Stimulated activated CD4-positive, alpha-beta T cell treated with anti-CD3 and anti-CD28 coated beads, Interleukin-12 subunit alpha, Interleukin-12 subunit beta, amount 100 ng/mL, for 48 hours (primary cell): ENCODE measurements around the gene ATP1A3.

Experiments used
- DNase-seq, 3 donors: peaks; one replicate each; pipeline ENCODE4 v3.0.0-alpha.2; 2020; ENCODE audit warnings: low read depth in 2 of 3, low spot score in 1 of 3

ATP1A3 gene

GRCh38 chr19:41987141-41987860 is 6.7 kb downstream of the ATP1A3 start:
- DNase-seq, result no peak

- no peak for DNase-seq
Measured at GRCh38 chr19:41984961-41985360, 9.1 kb downstream of the ATP1A3 start.

GRCh38 chr19:41981724-41982123 is 12.3 kb downstream of the ATP1A3 start:
- no peak for DNase-seq

GRCh38 chr19:41978470-41978869 is 15.6 kb downstream of the ATP1A3 start:
- DNase-seq, result no peak

GRCh38 chr19:41977916-41978315 is 16.1 kb downstream of the ATP1A3 start:
- no peak for DNase-seq

GRCh38 chr19:41974652-41975051 is 19.4 kb downstream of the ATP1A3 start:
- no peak for DNase-seq

GRCh38 chr19:41971363-41971762 is 22.7 kb downstream of the ATP1A3 start:
- DNase-seq, result no peak

- DNase-seq, result no peak
Measured at GRCh38 chr19:41969772-41970458, 24.1 kb downstream of the ATP1A3 start.

GRCh38 chr19:41968751-41969595 is 25.1 kb downstream of the ATP1A3 start:
- DNase-seq, result no peak

- no peak for DNase-seq
Measured at GRCh38 chr19:41967054-41967783, 26.8 kb downstream of the ATP1A3 start.

GRCh38 chr19:41965106-41965505 is 28.9 kb downstream of the ATP1A3 start:
- DNase-seq, result no peak

GRCh38 chr19:41960973-41961372 is 33.1 kb downstream of the ATP1A3 start:
- no peak for DNase-seq

- peak; percentile 77 to 85 (median 79) for DNase-seq
Measured at GRCh38 chr19:41959056-41960053, 34.7 kb downstream of the ATP1A3 start, which contains the start of gene RABAC1. TSS of gene RABAC1 (minus strand) at chr19:41959321. CDS start at chr19:41959292, 29 bp downstream.

- DNase-seq, result peak; percentile 69 to 84 (median 82)
Measured at GRCh38 chr19:41958367-41959055, 35.5 kb downstream of the ATP1A3 start.

GRCh38 chr19:41957838-41958366 is 36.1 kb downstream of the ATP1A3 start:
- DNase-seq, result no peak

GRCh38 chr19:41957161-41957837 is 36.7 kb downstream of the ATP1A3 start:
- DNase-seq, result no peak

GRCh38 chr19:41956621-41957020 is 37.4 kb downstream of the ATP1A3 start:
- no peak for DNase-seq

- no peak for DNase-seq
Measured at GRCh38 chr19:41955521-41955920, 38.5 kb downstream of the ATP1A3 start.
